Nephron (organoid): ENCODE data around the gene MAP3K3.

Experiments
- H3K27ac Mint-ChIP-seq, 3 experiments: 2 replicates each; pipeline ENCODE4 v1.8.0; 2020; ENCODE audit warnings: mixed read lengths in 3 of 3, mild to moderate bottlenecking in 2 of 3, moderate library complexity in 1 of 3
- H3K27me3 Mint-ChIP-seq: 2 replicates; pipeline ENCODE4 v1.8.0; 2021; ENCODE audit warnings: low read depth, mild to moderate bottlenecking, moderate library complexity, mixed read lengths
- H3K36me3 Mint-ChIP-seq: 2 replicates; pipeline ENCODE4 v1.8.0; 2020; ENCODE audit warnings: low read depth, mixed read lengths
- H3K4me1 Mint-ChIP-seq: 2 replicates; pipeline ENCODE4 v1.8.0; 2020; ENCODE audit warnings: mixed read lengths
- H3K4me3 Mint-ChIP-seq, 3 experiments: 2 replicates each; pipeline ENCODE4 v1.8.0; 2020; ENCODE audit warnings: mild to moderate bottlenecking in 3 of 3, mixed read lengths in 3 of 3, moderate library complexity in 2 of 3
- H3K9me3 Mint-ChIP-seq: 2 replicates; pipeline ENCODE4 v1.8.0; 2020; ENCODE audit warnings: mixed read lengths
- TF ChIP-seq, protein P1 (sequence below), 3 experiments: fragments of 200-600 bp; sonication (generic); IDR thresholded peaks; one replicate each; pipeline ENCODE4 v1.5.0; 2021; ENCODE audit warnings: antibody characterized with exemption in 3 of 3; ENCODE audit not compliant: unreplicated experiment in 3 of 3

Gene MAP3K3

DNA sequence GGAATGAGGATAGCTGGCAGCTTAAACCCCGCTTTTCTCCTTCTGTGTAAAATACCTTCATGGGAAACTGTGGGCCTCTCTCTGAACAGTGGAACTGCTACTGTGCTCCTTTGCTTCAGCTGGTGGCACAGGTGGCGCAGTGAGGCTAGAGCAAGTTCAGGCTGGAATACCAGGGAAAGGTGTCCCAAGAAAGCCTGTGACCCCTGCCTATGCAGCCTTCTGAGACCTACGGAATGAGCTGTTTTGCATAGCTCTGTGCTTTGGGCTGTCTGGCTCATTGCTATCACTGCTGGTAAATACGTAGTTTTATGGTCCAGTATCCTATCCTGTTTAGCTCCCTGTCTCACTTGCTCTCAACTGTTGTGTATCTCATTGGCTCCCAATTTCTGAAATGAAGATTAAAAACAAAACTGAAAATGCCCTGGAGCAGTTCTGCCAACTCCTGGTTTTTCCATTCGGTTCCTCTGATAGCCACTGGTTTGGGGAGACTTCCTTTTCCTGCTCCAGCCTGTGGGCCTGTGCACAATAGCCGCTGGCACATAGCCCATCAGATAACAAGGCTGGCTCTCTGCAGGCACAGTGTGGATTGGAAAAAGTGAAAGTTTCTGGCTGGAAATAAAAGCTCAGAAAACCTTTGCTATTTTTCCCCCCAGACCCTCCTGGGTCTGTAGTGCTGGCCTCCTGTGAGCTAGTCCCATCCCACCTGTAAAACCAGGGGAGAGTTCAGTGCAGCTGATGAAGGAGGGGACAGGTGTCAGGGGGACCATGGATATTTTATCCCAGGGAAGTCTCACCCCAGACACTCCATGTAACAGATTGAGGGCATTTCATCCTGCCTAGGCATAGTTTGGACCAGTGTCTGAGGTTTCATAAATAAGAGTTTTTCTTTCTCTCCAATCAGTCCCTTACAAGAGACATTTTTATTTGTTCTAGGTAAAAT lies 53.7 kb downstream of the MAP3K3 start:
- peaks cover 16% of the 10 kb centered on the region for H3K36me3 Mint-ChIP-seq
- H3K27me3 Mint-ChIP-seq, result no peaks in the 10 kb centered on the region
- peak overlapping the region; percentile 89 to 96 (median 94) for H3K27ac Mint-ChIP-seq
- H3K4me1 Mint-ChIP-seq, result peaks cover 22% of the 10 kb centered on the region
- TF ChIP-seq, protein P1, sequence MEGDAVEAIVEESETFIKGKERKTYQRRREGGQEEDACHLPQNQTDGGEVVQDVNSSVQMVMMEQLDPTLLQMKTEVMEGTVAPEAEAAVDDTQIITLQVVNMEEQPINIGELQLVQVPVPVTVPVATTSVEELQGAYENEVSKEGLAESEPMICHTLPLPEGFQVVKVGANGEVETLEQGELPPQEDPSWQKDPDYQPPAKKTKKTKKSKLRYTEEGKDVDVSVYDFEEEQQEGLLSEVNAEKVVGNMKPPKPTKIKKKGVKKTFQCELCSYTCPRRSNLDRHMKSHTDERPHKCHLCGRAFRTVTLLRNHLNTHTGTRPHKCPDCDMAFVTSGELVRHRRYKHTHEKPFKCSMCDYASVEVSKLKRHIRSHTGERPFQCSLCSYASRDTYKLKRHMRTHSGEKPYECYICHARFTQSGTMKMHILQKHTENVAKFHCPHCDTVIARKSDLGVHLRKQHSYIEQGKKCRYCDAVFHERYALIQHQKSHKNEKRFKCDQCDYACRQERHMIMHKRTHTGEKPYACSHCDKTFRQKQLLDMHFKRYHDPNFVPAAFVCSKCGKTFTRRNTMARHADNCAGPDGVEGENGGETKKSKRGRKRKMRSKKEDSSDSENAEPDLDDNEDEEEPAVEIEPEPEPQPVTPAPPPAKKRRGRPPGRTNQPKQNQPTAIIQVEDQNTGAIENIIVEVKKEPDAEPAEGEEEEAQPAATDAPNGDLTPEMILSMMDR (IDR thresholded peaks at IDR 0.05; ENCODE audit: unreplicated experiment in 3 of 3), result no peak
- H3K4me3 Mint-ChIP-seq, result peak overlapping the region in 1 of 3 experiments; percentile 22
- H3K9me3 Mint-ChIP-seq, result no peaks in the 10 kb centered on the region

DNA sequence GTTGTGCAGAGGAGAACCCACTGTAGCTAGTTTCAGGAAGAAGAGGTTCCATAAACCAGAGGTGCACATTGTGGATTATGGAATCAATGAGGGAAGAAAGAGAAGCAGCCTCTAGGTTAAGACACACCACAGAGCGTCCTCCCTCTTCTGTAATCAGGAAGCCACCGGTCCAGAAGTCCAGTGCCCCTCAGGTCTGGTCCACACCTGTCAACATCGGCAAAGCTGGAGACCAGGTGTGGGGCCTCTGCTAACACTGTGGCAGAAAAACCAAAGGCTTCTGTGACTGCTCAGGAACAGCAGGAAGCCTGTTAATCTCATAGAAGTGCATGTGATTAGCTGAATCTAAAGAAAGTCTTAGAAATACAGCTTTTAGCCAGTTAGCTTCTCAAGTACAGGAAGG lies 54.4 kb downstream of the MAP3K3 start:
- Mint-ChIP-seq H3K9me3 (no peaks in the 10 kb centered on the region), H3K4me3 (no peak overlapping the region), H3K27ac (peak overlapping the region; percentile 89 to 96 (median 94)), H3K36me3 (peaks cover 22% of the 10 kb centered on the region), H3K4me1 (peaks cover 22% of the 10 kb centered on the region), H3K27me3 (no peaks in the 10 kb centered on the region)
- TF ChIP-seq, protein P1 (IDR thresholded peaks at IDR 0.05; ENCODE audit: unreplicated experiment in 3 of 3), result no peak

DNA sequence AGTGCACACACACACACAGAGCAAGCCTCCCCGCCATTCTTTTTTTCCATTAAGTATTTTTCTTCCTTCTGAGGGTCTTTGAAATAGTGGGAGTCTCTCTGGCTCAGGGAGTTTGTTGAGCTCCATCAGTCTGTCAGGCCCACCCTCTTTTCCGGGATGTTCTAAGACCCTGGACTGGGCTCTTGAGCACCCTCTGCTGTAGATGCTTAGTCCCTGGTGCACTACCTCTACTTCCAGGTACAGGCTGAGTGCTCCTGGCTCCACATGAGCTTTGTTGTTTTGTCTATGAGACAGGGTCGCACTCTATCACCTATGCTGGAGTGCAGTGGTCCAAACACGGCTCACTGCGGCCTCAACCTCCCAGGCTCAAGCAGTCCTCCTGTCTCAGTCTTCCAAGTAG lies 57.0 kb downstream of the MAP3K3 start:
- no peak overlapping the region for H3K4me3 Mint-ChIP-seq
- no peaks in the 10 kb centered on the region for H3K9me3 Mint-ChIP-seq
- H3K36me3 Mint-ChIP-seq, result peaks cover 25% of the 10 kb centered on the region
- TF ChIP-seq, protein P1 (IDR thresholded peaks at IDR 0.05; ENCODE audit: unreplicated experiment in 3 of 3), result no peak
- peaks cover 22% of the 10 kb centered on the region for H3K4me1 Mint-ChIP-seq
- no peak overlapping the region for H3K27ac Mint-ChIP-seq
- H3K27me3 Mint-ChIP-seq, result no peaks in the 10 kb centered on the region

DNA sequence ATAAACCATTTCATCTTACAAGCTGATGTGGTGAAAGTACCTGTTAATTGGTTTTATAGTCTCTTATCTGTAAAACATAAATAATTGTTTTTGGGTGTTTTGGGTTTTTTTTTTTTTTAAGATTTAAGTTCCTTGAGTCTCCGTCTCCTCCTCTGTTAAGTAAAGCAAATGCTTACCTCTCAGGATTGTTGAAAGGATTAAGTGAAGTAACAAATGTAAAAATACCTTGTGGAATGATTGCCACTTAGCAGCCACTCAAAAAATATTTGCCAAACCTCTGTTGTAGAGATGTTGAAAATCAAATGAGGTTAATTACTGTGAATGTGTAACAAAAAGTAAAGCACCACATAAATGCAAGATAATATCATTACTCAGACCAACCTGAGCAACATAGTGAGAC lies 58.5 kb downstream of the MAP3K3 start:
- Mint-ChIP-seq H3K27ac (no peak overlapping the region), H3K36me3 (peaks cover 28% of the 10 kb centered on the region), H3K4me1 (peaks cover 9% of the 10 kb centered on the region)

DNA sequence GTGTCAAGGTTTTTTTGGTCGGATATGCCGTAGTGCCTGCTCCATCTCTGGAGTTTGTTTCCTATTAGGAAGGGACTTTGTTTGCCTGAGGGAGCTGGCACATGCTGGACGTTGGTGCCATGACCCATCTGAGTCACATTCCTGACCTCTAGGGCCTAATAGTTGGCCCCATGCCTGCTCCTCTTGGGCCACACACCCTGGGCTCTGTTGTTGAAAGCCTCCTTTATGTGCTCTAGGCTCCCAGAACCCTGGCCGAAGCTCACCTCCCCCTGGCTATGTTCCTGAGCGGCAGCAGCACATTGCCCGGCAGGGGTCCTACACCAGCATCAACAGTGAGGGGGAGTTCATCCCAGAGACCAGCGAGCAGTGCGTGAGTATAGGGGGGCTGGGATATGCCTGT lies 59.3 kb downstream of the MAP3K3 start:
- no peaks in the 10 kb centered on the region for H3K27me3 Mint-ChIP-seq
- TF ChIP-seq, protein P1 (IDR thresholded peaks at IDR 0.05; ENCODE audit: unreplicated experiment in 3 of 3), result no peak
- no peak overlapping the region for H3K4me3 Mint-ChIP-seq
- H3K27ac Mint-ChIP-seq, result no peak overlapping the region
- H3K9me3 Mint-ChIP-seq, result no peaks in the 10 kb centered on the region
- H3K36me3 Mint-ChIP-seq, result peaks cover 33% of the 10 kb centered on the region
- peaks cover under 1% of the 10 kb centered on the region for H3K4me1 Mint-ChIP-seq

More for the DNA sequence above, 58.5 kb downstream of the MAP3K3 start:
- H3K4me3 Mint-ChIP-seq, result no peak overlapping the region
- TF ChIP-seq, protein P1 (IDR thresholded peaks at IDR 0.05; ENCODE audit: unreplicated experiment in 3 of 3), result no peak
- no peaks in the 10 kb centered on the region for H3K27me3 Mint-ChIP-seq
- no peaks in the 10 kb centered on the region for H3K9me3 Mint-ChIP-seq
